Sigmoid colon (tissue), 7 donors: ENCODE data around the gene RFX4. TPM values are rescaled to one million over a fixed set of nuclear protein-coding genes. Genes with fewer than 3 reads are reported as not detected.

Experiments used
- DNase-seq: peaks from one replicate; pipeline ENCODE4 v3.0.0-alpha.2; 2019
- H3K27ac ChIP-seq, 4 donors: fragments of 200-600 bp; sonication (generic); one replicate each; pipeline ENCODE4 v1.5.1; 2016 to 2019; ENCODE audit warnings: mild to moderate bottlenecking in 1 of 4
- H3K27me3 ChIP-seq, 3 donors: fragments of 200-600 bp; sonication (generic); one replicate each; pipeline ENCODE4 v1.5.1; 2019; ENCODE audit warnings: mild to moderate bottlenecking in 1 of 3
- H3K36me3 ChIP-seq, 4 donors: fragments of 200-600 bp; sonication (generic); one replicate each; pipeline ENCODE4 v1.5.1; 2016 to 2019
- H3K4me1 ChIP-seq, 4 donors: fragments of 200-600 bp; sonication (generic); one replicate each; pipeline ENCODE4 v1.5.1; 2017 to 2019
- H3K4me3 ChIP-seq, 4 donors: fragments of 200-600 bp; sonication (generic); one replicate each; pipeline ENCODE4 v1.5.1; 2017 to 2019; ENCODE audit warnings: mild to moderate bottlenecking in 2 of 4, moderate library complexity in 1 of 4
- H3K9me3 ChIP-seq, 4 donors: fragments of 200-600 bp in 3 of 4; sonication (generic) in 3 of 4; one replicate each; pipeline versions ENCODE4 v1.5.1 to v1.6.1; 2013 to 2019
- EP300 ChIP-seq, 4 donors: sonication (generic); formaldehyde crosslinking; IDR thresholded peaks; one replicate each; pipeline ENCODE4 v1.6.1; 2017; ENCODE audit warnings: antibody characterized with exemption in 4 of 4
- POLR2A ChIP-seq, 2 donors: fragments of 450-650 bp; IDR thresholded peaks; one replicate each; pipeline ENCODE4 v1.6.1; 2016; ENCODE audit warnings: antibody characterized with exemption in 2 of 2, mild to moderate bottlenecking in 2 of 2, moderate library complexity in 2 of 2
- POLR2AphosphoS5 ChIP-seq, 4 donors: sonication (generic); formaldehyde crosslinking; IDR thresholded peaks; one replicate each; pipeline ENCODE4 v1.6.1; 2017; ENCODE audit warnings: antibody characterized with exemption in 4 of 4
- WGBS, 2 donors: extraction: QIAGEN DNeasy Blood & Tissue Kit; methylation state at CpG; one replicate each; pipeline ENCODE4 v1.1.7; 2013; 5-methylcytosine and 5-hydroxymethylcytosine counted together
- intact Hi-C: fragments of 100-400 bp; cut with DNase I; formaldehyde crosslinking; loops from one replicate; pipeline ENCODE4 v1.15.1; 2023
- polyA plus RNA-seq, 3 donors: library from polyadenylated mRNA; stranded (reverse); fragments of 200-250 nt; gene quantifications; one replicate each; pipeline ENCODE4 v1.2.3, GENCODE V29; 2013
- total RNA-seq, 4 donors: library from RNA; depleted of rRNA; stranded (reverse); fragments of >200 nt; gene quantifications; one replicate each; pipeline ENCODE4 v1.1.0, GENCODE V29; 2016
- TF ChIP-seq, protein P1 (sequence below), 4 experiments: fragments of 450-650 bp in 3 of 4; fragments of 200-600 bp in 1 of 4; IDR thresholded peaks; one replicate each; pipeline ENCODE4 v1.5.1; 2016 to 2019; ENCODE audit warnings: antibody characterized with exemption in 4 of 4, mild to moderate bottlenecking in 3 of 4, moderate library complexity in 2 of 4
- donor health status: healthy with polysubstance abuse.
- donor health status: Bipolar disorder and iron deficiency.
- donor health status: healthy.

Gene RFX4
- total and polyA plus RNA-seq, 7 donors: 0.01 TPM; not detected in 6

DNA sequence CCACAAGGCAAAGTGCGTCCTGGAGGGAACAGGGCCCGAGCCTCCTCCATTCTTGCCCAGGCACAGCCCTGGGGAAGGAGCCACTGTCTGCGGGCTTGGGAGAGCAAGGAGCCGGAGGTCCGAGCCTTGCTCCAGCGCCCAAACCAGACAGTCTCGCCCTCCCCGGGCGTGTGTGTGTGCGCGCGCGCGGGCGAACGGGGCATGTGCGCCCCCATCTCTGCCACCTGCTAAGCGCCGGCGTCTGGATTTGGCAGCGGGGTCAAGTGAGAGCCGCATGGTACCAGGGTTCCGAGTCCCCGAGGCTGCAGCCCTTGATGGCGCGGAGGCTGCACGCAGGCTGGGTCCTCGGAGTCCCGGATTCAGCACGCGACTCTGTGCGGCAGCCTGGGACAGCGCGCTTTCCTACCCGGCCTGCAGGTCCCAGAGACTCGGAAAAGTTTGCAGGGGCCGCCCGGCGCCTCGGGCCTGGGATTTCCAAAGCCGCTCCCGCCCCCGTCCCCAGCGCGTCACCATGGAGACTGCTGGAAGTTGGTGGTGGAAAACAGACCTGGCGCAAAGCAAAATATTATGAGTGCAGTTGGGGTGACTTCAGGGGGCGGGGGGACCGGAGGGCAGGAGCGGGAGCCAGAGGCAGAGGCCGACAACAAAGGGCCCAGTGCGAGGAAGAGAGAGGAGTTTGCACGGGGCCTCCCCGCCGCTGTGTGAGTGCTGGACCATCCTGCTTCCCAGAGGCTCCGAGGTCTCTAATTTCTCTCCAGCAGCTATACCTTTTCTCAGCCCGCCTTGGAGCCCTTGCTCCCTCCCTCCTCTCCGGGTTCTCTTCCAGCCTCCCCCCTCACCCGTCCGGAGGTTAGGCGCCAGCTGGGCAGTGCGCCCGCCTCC, 4.2 kb downstream of the RFX4 start:
- intact Hi-C loops: no loop called here
- no peaks in the 10 kb centered on the region for H3K9me3 ChIP-seq
- TF ChIP-seq, protein P1, sequence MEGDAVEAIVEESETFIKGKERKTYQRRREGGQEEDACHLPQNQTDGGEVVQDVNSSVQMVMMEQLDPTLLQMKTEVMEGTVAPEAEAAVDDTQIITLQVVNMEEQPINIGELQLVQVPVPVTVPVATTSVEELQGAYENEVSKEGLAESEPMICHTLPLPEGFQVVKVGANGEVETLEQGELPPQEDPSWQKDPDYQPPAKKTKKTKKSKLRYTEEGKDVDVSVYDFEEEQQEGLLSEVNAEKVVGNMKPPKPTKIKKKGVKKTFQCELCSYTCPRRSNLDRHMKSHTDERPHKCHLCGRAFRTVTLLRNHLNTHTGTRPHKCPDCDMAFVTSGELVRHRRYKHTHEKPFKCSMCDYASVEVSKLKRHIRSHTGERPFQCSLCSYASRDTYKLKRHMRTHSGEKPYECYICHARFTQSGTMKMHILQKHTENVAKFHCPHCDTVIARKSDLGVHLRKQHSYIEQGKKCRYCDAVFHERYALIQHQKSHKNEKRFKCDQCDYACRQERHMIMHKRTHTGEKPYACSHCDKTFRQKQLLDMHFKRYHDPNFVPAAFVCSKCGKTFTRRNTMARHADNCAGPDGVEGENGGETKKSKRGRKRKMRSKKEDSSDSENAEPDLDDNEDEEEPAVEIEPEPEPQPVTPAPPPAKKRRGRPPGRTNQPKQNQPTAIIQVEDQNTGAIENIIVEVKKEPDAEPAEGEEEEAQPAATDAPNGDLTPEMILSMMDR (IDR thresholded peaks at IDR 0.05): no peak
- no peak overlapping the region for H3K4me3 ChIP-seq
- peaks cover 0 to 51% (median 40%) of the 10 kb centered on the region in 4 donors for H3K4me1 ChIP-seq
- DNase-seq: no peak
- peaks cover 27 to 91% (median 74%) of the 10 kb centered on the region in 3 donors for H3K27me3 ChIP-seq
- no peak overlapping the region for H3K27ac ChIP-seq
- WGBS, 2 donors: 3% methylated on average over 62 of the region's 62 CpGs
- no peaks in the 10 kb centered on the region for H3K36me3 ChIP-seq

GRCh38 chr12:106588771-106589170, 6.0 kb downstream of the RFX4 start:
- Histone ChIP-seq H3K36me3 (no peaks in the 10 kb centered on the region), H3K27ac (no peak overlapping the region), H3K4me3 (no peak overlapping the region), H3K9me3 (no peaks in the 10 kb centered on the region), H3K27me3 (peaks cover 17 to 74% (median 56%) of the 10 kb centered on the region in 3 donors), H3K4me1 (peaks cover 0 to 34% (median 22%) of the 10 kb centered on the region in 4 donors)
- no peak for DNase-seq
- intact Hi-C loops: no loop called here
- TF ChIP-seq POLR2A (IDR thresholded peaks at IDR 0.05): no peak
- TF ChIP-seq POLR2AphosphoS5 (IDR thresholded peaks at IDR 0.05): no peak
- TF ChIP-seq, protein P1 (IDR thresholded peaks at IDR 0.05): no peak
- TF ChIP-seq EP300 (IDR thresholded peaks at IDR 0.05): no peak
- whole genome bisulfite sequencing, 2 donors: 54 to 55% methylated on average over 4 of the region's 4 CpGs

DNA sequence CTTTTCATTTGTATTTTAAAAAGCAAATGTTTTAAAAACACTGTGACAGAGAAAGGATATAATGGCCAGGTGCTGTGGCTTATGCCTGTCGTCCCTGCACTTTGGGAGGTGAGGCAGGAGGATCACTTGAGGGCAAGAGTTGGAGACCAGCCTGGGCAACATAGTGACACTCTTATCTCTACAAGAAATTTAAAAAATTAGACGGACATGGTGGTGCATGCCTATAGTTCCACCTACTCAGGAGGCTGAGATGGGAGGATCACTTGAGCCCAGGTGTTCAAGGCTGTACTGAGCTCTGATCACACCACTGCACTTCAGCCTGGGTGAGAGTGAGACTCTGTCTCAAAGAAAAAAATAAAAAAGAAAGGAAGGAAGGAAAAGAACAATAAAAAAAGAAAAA, 7.8 kb downstream of the RFX4 start:
- H3K4me3 ChIP-seq: no peak overlapping the region
- no peaks in the 10 kb centered on the region for H3K36me3 ChIP-seq
- DNase-seq: no peak
- 66 to 67% methylated on average over 2 of the region's 2 CpGs for WGBS, 2 donors
- no peak overlapping the region for H3K27ac ChIP-seq
- peaks cover 0 to 18% (median 15%) of the 10 kb centered on the region in 4 donors for H3K4me1 ChIP-seq
- no peaks in the 10 kb centered on the region for H3K9me3 ChIP-seq
- no peak for TF ChIP-seq EP300 (IDR thresholded peaks at IDR 0.05)
- TF ChIP-seq, protein P1 (IDR thresholded peaks at IDR 0.05): no peak
- intact Hi-C loops: no loop called here
- H3K27me3 ChIP-seq: peaks cover 6 to 73% (median 42%) of the 10 kb centered on the region in 3 donors

DNA sequence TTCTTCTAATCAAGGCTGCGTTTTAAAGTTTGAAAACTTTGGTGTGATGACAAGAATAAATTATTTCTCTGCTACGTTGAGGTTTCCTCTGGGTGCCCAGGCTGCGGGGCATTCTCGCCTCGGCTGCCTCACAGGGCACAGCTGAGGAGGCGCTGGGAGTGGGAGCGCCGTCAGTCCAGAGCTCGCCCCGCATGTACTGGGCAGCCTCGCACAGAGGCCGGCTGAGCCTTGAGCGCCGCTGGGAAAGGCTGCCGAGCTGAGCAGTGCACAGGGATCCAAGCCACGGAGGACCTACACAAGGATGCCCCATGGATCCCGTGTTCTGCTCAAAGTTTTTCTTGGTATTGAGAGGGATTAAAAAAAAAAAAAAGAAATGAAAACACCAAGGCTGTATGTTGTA, 11.6 kb downstream of the RFX4 start:
- Histone ChIP-seq H3K36me3 (no peaks in the 10 kb centered on the region), H3K9me3 (no peaks in the 10 kb centered on the region), H3K4me3 (no peak overlapping the region), H3K4me1 (no peaks in the 10 kb centered on the region), H3K27me3 (peaks cover 0 to 37% (median 5%) of the 10 kb centered on the region in 3 donors), H3K27ac (no peak overlapping the region)
- intact Hi-C loops: no loop called here
- no peak for TF ChIP-seq EP300 (IDR thresholded peaks at IDR 0.05)
- no peak for DNase-seq
- WGBS, 2 donors: 30 to 70% methylated on average over 17 of the region's 17 CpGs

- no peak for DNase-seq
- H3K27me3 ChIP-seq: peaks cover 0 to 29% (median 4%) of the 10 kb centered on the region in 3 donors
Observed at GRCh38 chr12:106595268-106595667, 12.5 kb downstream of the RFX4 start.

More at GRCh38 chr12:106595268-106595667, 12.5 kb downstream of the RFX4 start:
- TF ChIP-seq, protein P1 (IDR thresholded peaks at IDR 0.05): no peak
- TF ChIP-seq POLR2AphosphoS5 (IDR thresholded peaks at IDR 0.05) (no peak), EP300 (IDR thresholded peaks at IDR 0.05) (no peak), POLR2A (IDR thresholded peaks at IDR 0.05) (no peak)
- H3K4me1 ChIP-seq: no peaks in the 10 kb centered on the region
- H3K9me3 ChIP-seq: no peaks in the 10 kb centered on the region
- 90 to 93% methylated on average over 3 of the region's 3 CpGs for WGBS, 2 donors
- H3K27ac ChIP-seq: no peak overlapping the region
- intact Hi-C loops: no loop called here
- no peak overlapping the region for H3K4me3 ChIP-seq
- H3K36me3 ChIP-seq: no peaks in the 10 kb centered on the region
